ENCODE data around the gene NEK10.

Gene NEK10

DNA sequence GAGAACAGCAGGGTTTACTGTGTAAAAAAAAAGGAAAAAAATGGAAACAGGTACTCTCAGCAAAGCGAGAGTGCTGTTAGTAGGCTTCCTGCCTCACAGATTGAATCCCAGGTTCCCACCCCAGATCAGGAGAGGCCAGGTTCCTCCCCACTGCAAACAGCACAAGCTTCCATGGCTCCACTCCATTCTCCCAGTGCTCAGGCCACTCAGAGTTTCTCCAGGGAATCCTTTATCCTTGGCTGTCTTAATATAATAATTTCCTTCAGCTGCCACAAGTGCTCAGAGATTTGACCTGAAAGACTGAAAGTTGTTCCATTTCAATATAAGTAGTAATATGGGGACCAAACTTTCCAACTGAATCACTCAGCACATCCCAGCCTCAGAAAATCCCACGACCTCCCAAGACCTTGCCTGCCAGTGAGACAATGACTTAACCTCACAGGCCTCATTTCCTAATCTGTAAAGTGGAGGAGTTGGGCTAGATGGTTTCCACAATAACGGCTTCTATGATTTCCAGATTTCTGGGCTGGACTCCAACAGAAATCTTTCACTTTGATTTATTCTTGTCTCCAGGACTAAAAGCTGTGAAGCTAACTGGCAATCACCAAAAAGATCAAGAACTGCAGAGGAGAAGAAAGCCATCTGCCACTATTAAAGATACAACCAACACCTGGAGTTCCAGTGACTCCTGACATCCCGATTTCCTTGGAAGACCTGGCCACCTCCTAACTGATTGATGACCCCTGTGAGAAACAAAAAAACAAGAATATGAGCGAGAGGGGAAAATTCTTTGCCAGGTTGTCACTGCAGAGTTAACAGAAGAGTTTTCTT lies 289.5 kb downstream of the NEK10 start:
- Histone ChIP-seq H3K4me3 (ENCODE audit: low read length) (no peak overlapping the region), H3K9me2 (replicated peaks; ENCODE audit: insufficient read depth, low read length) (no peaks in the 10 kb centered on the region), H3K9ac (ENCODE audit: low read length) (no peak overlapping the region), H3K79me2 (ENCODE audit: low read length) (no peaks in the 10 kb centered on the region), H3F3A (ENCODE audit: insufficient read depth, low read length) (no peaks in the 10 kb centered on the region), H4K20me1 (ENCODE audit: insufficient read depth, low read length) (no peaks in the 10 kb centered on the region), H3K27ac (ENCODE audit: low read length) (no peak overlapping the region), H3K9me3 (replicated peaks; ENCODE audit: insufficient read depth, low read length) (no peaks in the 10 kb centered on the region), H3K36me3 (replicated peaks; ENCODE audit: insufficient read depth, low read length) (no peaks in the 10 kb centered on the region), H2AFZ (ENCODE audit: low read length) (no peak overlapping the region), H3K27me3 (replicated peaks; ENCODE audit: insufficient read depth, low read length) (no peaks in the 10 kb centered on the region), H3K4me1 (ENCODE audit: low read length) (peaks cover 10% of the 10 kb centered on the region; the same call in 1 of the 2 replicates), H3K4me2 (ENCODE audit: low read depth, low read length) (no peak overlapping the region)
- TF ChIP-seq EZH2phosphoT487 (IDR thresholded peaks at IDR 0.05; ENCODE audit: low read length) (no peak), EZH2 (optimal IDR thresholded peaks at IDR 0.05; ENCODE audit: low read depth, low read length) (no peak)
- TF ChIP-seq, protein P1, sequence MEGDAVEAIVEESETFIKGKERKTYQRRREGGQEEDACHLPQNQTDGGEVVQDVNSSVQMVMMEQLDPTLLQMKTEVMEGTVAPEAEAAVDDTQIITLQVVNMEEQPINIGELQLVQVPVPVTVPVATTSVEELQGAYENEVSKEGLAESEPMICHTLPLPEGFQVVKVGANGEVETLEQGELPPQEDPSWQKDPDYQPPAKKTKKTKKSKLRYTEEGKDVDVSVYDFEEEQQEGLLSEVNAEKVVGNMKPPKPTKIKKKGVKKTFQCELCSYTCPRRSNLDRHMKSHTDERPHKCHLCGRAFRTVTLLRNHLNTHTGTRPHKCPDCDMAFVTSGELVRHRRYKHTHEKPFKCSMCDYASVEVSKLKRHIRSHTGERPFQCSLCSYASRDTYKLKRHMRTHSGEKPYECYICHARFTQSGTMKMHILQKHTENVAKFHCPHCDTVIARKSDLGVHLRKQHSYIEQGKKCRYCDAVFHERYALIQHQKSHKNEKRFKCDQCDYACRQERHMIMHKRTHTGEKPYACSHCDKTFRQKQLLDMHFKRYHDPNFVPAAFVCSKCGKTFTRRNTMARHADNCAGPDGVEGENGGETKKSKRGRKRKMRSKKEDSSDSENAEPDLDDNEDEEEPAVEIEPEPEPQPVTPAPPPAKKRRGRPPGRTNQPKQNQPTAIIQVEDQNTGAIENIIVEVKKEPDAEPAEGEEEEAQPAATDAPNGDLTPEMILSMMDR (IDR thresholded peaks at IDR 0.05; ENCODE audit: low read length) = no peak
- DNase-seq = no peak

DNA sequence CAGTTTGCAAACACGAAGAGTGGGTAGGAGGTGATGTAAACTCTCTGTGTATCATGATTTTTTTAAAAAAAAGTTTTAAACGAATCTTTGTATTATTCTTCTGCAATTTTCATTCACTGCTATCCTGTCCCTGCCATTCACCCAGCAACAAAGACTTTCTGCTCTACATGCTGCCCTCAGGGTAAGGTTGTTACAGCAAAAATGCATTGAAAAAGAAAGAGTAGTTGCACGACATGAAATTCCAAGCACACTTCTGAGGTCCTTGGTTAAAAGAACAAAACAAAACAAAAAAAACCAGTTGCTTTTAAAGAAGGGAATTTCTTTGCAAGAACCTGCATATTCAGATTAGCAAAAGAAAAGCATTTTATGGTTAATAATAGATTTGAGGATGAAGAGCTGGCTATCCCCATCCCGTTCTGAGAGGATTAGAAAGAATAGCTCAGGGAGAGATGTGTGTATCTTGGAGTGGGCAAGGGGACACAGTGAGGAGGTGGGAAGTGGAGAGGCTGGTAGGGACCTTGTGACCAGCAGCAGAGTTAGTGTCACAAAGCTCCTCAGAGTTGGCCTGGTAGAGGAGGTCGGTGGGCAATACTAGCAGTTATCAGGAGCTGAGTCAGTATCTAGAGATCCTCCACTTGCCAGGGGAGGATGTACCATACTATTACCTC lies 290.8 kb downstream of the NEK10 start:
- Histone ChIP-seq H3F3A (ENCODE audit: insufficient read depth, low read length) (no peaks in the 10 kb centered on the region), H3K9ac (ENCODE audit: low read length) (no peak overlapping the region), H3K79me2 (ENCODE audit: low read length) (no peaks in the 10 kb centered on the region), H3K9me2 (replicated peaks; ENCODE audit: insufficient read depth, low read length) (no peaks in the 10 kb centered on the region), H3K4me3 (ENCODE audit: low read length) (no peak overlapping the region), H2AFZ (ENCODE audit: low read length) (no peak overlapping the region), H3K4me2 (ENCODE audit: low read depth, low read length) (no peak overlapping the region), H3K4me1 (ENCODE audit: low read length) (peaks cover 10% of the 10 kb centered on the region; the same call in 1 of the 2 replicates), H3K27me3 (replicated peaks; ENCODE audit: insufficient read depth, low read length) (no peaks in the 10 kb centered on the region), H3K9me3 (replicated peaks; ENCODE audit: insufficient read depth, low read length) (no peaks in the 10 kb centered on the region), H3K27ac (ENCODE audit: low read length) (no peak overlapping the region), H3K36me3 (replicated peaks; ENCODE audit: insufficient read depth, low read length) (no peaks in the 10 kb centered on the region), H4K20me1 (ENCODE audit: insufficient read depth, low read length) (no peaks in the 10 kb centered on the region)
- TF ChIP-seq, protein P1 (IDR thresholded peaks at IDR 0.05; ENCODE audit: low read length) = no peak
- TF ChIP-seq EZH2 (optimal IDR thresholded peaks at IDR 0.05; ENCODE audit: low read depth, low read length) = no peak
- TF ChIP-seq EZH2phosphoT487 (IDR thresholded peaks at IDR 0.05; ENCODE audit: low read length) = no peak
- DNase-seq = no peak

DNA sequence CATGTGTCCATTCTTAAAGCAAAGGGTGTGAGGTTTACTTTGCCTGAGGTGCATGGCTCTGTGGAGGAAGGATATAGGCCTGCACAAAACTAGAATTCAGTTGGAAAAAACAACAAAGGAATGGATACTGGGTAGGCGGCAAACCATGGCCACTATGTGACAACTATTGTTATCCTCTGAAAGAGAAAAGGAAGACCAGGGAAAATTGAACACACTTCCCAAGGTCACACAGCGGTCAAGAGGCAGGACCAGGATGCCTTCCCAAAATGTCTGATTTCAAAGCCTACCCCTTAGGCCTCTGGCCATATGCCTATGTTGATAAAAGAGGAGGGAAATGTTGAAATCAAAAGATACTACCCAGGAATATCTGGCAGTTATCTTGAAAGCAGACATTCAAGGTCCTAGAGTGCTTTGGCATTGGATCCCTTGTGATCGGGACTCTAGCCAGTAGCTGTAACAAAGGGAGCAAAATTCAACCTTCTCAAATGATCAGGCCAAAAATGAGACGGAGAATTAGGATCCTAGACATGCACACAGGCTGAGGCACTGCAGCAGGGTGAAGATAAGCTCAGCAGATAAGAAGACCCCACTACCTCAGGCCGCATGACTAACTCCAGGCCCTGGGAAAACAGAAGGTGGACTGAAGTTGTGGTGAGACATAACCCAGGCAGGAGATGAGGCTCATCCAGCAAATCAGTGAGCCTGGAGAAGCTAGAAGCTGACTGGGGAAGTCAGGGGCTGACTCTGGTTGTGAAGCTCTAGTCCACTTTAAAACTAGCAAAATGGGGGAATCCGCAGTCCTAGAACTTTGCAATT lies 292.2 kb downstream of the NEK10 start:
- Histone ChIP-seq H3K79me2 (ENCODE audit: low read length) (no peaks in the 10 kb centered on the region), H3K4me1 (ENCODE audit: low read length) (peaks cover 16% of the 10 kb centered on the region), H3F3A (ENCODE audit: insufficient read depth, low read length) (no peaks in the 10 kb centered on the region), H3K27ac (ENCODE audit: low read length) (no peak overlapping the region), H4K20me1 (ENCODE audit: insufficient read depth, low read length) (no peaks in the 10 kb centered on the region), H3K4me3 (ENCODE audit: low read length) (no peak overlapping the region), H3K27me3 (replicated peaks; ENCODE audit: insufficient read depth, low read length) (no peaks in the 10 kb centered on the region), H3K9me3 (replicated peaks; ENCODE audit: insufficient read depth, low read length) (no peaks in the 10 kb centered on the region), H3K36me3 (replicated peaks; ENCODE audit: insufficient read depth, low read length) (no peaks in the 10 kb centered on the region), H3K9me2 (replicated peaks; ENCODE audit: insufficient read depth, low read length) (no peaks in the 10 kb centered on the region), H3K4me2 (ENCODE audit: low read depth, low read length) (no peak overlapping the region), H2AFZ (ENCODE audit: low read length) (no peak overlapping the region), H3K9ac (ENCODE audit: low read length) (no peak overlapping the region)
- no peak for TF ChIP-seq EZH2 (optimal IDR thresholded peaks at IDR 0.05; ENCODE audit: low read depth, low read length)
- TF ChIP-seq EZH2phosphoT487 (IDR thresholded peaks at IDR 0.05; ENCODE audit: low read length) = no peak
- TF ChIP-seq, protein P1 (IDR thresholded peaks at IDR 0.05; ENCODE audit: low read length) = no peak
- DNase-seq = no peak

Measured in MM.1S (cell line).